AG09309 (cell line): Measurements from ENCODE around the gene BLVRB.
"Not testable (repeated sequence)": the region's sequence is repeated elsewhere in the genome, so short reads cannot be mapped to it uniquely, and the experiment has no call there.

Experiments
- DNase-seq: peaks from one replicate; pipeline ENCODE4 v3.0.0-alpha.2; 2010; ENCODE audit warnings: low read depth
- H3K4me3 ChIP-seq: 2 replicates; pipeline ENCODE4 v1.5.1; 2011; ENCODE audit warnings: mild to moderate bottlenecking, low read depth, low read length, moderate library complexity; ENCODE audit not compliant: control insufficient read depth
- TF ChIP-seq, protein P1 (sequence below): IDR thresholded peaks from 2 replicates; pipeline ENCODE4 v1.5.1; 2011; ENCODE audit warnings: mild to moderate bottlenecking, low read depth, low read length, inconsistent platforms; ENCODE audit not compliant: insufficient read depth, control insufficient read depth; ENCODE audit errors: missing control alignments

Gene BLVRB

DNA sequence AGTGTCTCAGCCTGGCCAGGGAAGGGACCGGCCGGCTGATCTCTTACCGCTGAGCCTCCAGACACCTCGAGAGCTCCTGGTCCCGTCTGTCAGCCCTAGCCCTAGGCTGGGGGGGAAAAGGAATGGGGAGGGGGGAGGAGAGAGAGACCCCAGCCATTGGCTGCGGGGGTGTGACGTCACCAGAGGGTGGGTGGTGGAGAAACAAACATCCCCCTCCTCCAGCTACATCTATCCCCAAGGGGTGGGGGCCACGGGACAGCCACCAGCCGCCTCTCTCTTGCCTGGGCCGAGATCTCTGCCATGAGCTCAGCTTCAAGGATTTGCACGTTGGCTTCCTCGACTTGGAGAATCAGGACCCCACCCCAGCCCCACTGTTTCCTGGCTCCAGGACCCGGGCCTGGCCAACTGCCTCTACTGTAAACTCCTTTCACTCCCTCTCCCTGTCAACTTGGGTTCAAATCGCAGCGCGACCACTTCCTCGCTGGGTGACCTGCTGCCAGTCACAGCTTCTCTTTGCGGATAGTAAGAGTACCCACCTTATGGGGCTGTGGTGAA lies 52.2 kb downstream of the BLVRB start, which contains the start of gene PRX:
PRX (minus strand) TSS at position 88 of the 555 bp plus-strand sequence. CDS start 5,446 bp downstream, outside the sequence.
- no peak within 1 kb of the TSS for H3K4me3 ChIP-seq
- TF ChIP-seq, protein P1, sequence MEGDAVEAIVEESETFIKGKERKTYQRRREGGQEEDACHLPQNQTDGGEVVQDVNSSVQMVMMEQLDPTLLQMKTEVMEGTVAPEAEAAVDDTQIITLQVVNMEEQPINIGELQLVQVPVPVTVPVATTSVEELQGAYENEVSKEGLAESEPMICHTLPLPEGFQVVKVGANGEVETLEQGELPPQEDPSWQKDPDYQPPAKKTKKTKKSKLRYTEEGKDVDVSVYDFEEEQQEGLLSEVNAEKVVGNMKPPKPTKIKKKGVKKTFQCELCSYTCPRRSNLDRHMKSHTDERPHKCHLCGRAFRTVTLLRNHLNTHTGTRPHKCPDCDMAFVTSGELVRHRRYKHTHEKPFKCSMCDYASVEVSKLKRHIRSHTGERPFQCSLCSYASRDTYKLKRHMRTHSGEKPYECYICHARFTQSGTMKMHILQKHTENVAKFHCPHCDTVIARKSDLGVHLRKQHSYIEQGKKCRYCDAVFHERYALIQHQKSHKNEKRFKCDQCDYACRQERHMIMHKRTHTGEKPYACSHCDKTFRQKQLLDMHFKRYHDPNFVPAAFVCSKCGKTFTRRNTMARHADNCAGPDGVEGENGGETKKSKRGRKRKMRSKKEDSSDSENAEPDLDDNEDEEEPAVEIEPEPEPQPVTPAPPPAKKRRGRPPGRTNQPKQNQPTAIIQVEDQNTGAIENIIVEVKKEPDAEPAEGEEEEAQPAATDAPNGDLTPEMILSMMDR = no peak
- DNase-seq = no peak

DNA sequence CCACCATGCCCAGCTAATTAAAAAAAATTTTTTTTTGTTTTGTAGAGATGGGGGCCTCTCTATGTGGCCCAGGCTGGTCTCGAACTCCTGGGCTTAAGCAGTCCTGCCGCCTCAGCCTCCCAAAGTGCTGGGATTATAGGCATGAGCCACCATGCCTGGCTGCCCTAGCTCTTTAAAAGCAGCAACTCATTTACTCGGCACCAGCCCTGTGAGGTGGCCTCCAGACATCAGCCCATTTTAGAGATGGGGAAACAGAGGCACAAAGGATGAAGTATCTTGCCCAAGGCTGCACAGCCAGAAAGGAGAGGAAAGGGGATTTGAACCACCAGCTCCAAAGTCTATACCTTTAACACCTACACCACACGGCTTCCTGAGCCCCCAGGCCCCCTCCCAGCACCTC lies 52.7 kb downstream of the BLVRB start:
- H3K4me3 ChIP-seq = no peak overlapping the region
- TF ChIP-seq, protein P1 = no peak

DNA sequence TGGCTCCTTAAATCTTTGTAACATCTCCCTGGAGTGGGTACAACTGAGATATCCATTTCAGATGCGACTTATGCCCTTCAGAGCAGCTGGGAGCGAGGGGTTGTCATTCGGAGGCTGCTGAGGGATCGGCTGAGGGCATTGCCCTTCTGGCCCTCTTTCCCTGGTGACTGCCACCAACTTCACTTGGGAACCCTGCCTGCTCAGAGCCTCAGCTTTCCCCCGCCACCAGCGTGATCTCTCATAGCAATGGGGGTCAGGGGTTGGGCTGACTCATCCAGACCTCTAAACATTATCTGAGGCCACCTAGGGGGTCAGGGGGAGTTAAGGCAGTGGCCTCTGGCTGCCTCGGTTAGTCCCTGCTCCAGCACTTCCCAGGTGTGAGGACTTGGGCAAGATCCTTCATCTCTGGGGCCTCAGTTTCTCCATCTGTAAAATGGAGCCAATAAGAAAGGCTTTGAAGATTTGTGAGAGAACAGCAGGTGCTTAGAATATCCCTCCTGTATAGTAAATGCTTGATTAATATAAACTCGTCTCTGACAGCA lies 53.5 kb downstream of the BLVRB start:
- no peak overlapping the region for H3K4me3 ChIP-seq
- DNase-seq = no peak
- TF ChIP-seq, protein P1 = no peak

More for the DNA sequence above, 52.7 kb downstream of the BLVRB start:
- DNase-seq = no peak

DNA sequence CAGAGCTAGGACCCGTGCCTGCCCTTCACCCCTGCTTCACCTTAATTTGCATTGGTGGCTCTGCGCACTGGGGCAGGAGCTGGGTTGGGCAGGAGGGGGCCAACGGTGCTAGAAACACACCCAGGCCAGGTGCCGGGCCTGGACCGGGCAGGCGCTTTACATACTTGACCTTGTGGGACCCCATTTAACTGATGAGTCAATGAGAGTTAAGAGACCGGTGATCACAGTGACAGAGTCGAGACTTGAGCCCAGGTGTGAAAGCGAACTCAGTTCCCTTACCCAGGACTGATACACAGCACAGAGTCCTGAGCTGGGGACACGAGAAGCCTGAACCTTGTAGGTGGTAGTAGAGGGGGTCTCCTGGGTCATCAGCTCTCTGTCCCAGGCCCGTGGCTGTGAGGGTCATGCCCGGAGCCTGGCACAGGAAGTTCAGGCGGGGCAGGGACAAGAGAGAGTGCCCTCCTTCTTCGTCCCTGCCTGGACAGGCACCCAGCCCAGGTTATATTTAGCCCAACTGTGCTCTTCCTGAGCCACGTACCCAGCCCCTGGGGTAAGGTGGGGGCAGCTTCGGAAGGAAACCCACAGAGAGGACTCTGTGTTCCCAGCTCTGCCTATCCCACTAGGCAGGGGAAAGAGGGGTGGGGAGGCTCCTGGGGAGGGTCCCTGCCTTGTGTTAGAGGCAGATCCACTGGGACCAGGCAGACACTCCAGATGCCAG lies 54.3 kb downstream of the BLVRB start:
- no peak overlapping the region for H3K4me3 ChIP-seq
- no peak for DNase-seq
- TF ChIP-seq, protein P1 = no peak

DNA sequence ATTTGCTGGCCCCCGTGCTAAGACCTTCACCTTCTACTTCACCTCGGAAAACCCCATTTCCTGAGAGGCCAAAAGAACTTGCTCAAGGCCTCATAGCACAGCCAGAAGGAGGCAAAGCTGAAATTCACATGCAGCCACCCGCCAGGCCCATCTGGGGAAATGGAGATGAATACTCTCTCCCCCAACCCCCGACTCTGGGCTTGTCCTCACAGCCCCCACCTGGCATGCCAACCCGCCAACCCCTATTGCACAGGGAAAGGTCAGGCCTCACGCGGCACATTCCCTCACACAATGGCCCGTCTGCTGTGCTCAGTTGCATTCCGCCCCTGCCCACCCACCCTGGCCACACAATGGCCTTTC lies 55.5 kb downstream of the BLVRB start:
- H3K4me3 ChIP-seq = no peak overlapping the region
- TF ChIP-seq, protein P1 = no peak
- no peak for DNase-seq

DNA sequence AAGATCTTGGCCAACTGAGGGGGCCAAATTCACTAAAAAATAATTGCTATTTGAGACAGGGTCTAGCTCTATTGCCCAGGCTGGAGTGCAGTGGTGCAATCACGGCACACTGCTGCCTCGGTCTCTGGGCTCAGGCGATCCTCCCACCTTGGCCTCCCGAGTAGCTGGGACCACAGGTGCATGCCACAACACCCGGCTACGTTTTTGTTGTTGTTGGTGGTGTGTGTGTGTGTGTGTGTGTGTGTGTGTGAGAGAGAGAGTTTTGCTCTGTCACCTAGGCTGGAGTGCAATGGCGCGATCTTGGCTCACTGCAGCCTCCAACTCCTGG lies 57.0 kb downstream of the BLVRB start:
- not testable (repeated sequence) for H3K4me3 ChIP-seq, DNase-seq
